Measurements from ENCODE around the gene CACNB4.
"Not testable (repeated sequence)": the region's sequence is repeated elsewhere in the genome, so short reads cannot be mapped to it uniquely, and the experiment has no call there.

Gene CACNB4

GRCh38 chr2:152034257-152034801, 64.5 kb downstream of the CACNB4 start:
- Histone ChIP-seq H3K4me3 (no peak overlapping the region), H3K27me3 (peaks cover 0 to 5% of the 10 kb centered on the region in 2 donors), H3K9me3 (no peaks in the 10 kb centered on the region), H3K4me1 (peaks cover 0 to 10% (median 3%) of the 10 kb centered on the region in 4 donors), H3K27ac (no peak overlapping the region), H3K36me3 (no peaks in the 10 kb centered on the region)
- DNase-seq, result no peak
- intact Hi-C loops (cut with DNase I; ENCODE audit: low total_unique reads), result loop anchor here (10.0 kb wide), 1 partner anchor 140 kb away; the partner anchor contains the start of gene STAM2
- no peak for TF ChIP-seq CTCF (IDR thresholded peaks at IDR 0.05)

DNA sequence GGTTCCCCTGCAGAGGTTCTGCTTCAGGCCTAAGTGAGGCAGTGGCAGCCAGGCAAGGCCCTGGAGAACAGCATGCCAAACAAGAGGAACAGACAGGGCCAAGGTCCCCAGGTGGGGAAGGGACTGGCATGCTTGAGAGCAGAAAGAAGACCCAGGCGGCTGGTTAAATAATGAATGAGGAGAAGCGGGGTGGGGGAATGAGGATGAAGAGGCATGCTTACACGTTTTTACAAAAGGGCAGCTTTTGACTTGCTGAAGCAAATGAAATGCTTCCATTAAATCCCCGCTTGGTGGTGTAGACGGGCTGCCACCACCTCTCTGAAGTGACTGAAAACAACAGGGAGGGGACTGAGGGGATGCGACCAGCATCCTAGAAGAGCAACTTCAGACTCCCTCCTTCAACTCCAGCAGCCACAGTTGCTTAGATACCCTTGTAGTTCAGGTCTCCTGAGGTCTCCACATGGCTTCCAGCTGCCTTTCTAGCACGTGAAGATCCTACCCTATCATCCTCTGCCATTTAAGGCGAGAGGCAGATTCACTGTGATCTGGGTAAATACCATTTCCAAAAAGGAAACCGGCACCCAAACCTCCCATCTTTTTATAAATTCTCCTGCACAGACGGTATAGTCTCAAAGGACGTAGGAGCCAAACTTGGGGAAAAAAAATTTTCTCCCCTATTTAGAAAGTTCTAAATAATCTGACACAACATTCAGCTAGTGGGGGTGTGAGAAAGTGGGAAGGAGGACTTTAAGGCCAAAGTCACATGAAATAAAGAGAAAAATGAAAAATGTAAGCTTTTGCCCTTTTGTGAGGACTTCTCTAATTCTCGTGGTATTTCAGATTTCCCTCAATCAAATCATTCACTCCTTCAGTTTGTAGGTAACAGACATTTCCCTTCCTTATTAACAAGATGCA, 65.6 kb downstream of the CACNB4 start:
- TF ChIP-seq CTCF (IDR thresholded peaks at IDR 0.05), result no peak
- no peak overlapping the region for H3K4me3 ChIP-seq
- peaks cover 0 to 5% of the 10 kb centered on the region in 2 donors for H3K27me3 ChIP-seq
- peaks cover 0 to 10% (median 3%) of the 10 kb centered on the region in 4 donors for H3K4me1 ChIP-seq
- no peak for DNase-seq
- no peaks in the 10 kb centered on the region for H3K9me3 ChIP-seq
- intact Hi-C loops (cut with DNase I; ENCODE audit: low total_unique reads), result loop anchor here (10.0 kb wide), 1 partner anchor 142 kb away; the partner anchor contains the start of gene STAM2
- H3K27ac ChIP-seq, result no peak overlapping the region
- no peaks in the 10 kb centered on the region for H3K36me3 ChIP-seq

DNA sequence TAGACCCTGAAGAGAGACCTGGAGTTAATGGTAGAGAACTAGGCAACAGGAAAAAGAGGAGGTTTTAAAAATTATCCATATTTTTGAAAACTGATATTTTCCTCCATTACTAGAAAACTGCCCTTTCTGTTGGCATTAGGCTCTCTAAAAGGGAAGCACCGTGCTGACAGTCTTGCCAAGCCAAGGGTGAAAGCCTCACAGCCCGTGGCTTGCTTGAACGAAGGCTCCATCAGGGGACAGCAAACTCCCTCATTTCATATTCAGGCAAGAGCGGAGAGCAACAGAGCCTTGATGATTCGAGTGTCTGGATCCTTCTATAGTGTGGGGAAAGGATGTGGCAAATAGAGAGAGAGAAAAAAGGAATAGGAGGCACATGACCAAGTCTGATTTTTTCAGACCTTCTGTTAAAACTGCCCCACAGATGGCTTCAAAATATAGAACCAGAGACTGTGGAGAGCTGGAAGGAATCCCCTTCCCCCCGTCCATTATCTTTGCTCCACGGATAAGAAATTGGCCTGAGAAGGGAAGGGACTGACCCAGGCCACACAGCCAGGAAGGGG, 67.0 kb downstream of the CACNB4 start:
- TF ChIP-seq CTCF (IDR thresholded peaks at IDR 0.05), result no peak
- Histone ChIP-seq H3K36me3 (no peaks in the 10 kb centered on the region), H3K4me3 (no peak overlapping the region), H3K4me1 (no peaks in the 10 kb centered on the region), H3K27ac (no peak overlapping the region), H3K9me3 (no peaks in the 10 kb centered on the region), H3K27me3 (peaks cover 0 to 5% of the 10 kb centered on the region in 2 donors)
- intact Hi-C loops (cut with DNase I; ENCODE audit: low total_unique reads), result loop anchor here (10.0 kb wide), 1 partner anchor 143 kb away; the partner anchor contains the start of gene STAM2
- DNase-seq, result no peak

DNA sequence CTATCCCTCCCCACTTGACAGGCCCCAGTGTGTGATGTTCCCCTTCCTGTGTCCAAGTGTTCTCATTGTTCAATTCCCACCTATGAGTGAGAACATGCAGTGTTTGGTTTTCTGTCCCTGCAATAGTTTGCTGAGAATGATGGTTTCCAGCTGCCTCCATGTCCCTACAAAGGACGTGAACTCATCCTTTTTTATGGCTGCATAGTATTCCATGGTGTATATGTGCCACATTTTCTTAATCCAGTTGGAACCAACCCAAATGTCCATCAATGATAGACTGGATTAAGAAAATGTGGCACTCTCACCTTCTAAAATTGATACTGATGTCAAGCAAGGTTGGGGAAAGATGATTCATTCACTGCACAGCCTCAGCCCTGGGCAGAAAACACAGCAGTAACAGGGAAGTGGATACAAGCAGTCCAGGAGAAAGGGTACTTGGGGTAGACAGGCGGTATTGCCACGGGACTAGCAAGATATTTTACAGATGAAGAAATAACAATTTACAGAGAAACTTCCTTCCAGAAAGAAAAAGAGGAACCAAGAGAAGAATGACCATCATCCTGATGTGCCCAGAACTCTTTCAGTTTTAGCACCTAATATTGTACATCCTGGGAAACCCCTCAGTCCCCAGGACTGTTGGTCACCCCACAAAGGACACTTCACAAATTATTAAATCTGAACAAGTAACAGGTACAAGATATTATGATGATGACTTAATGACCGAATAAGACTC, 68.1 kb downstream of the CACNB4 start:
- intact Hi-C loops (cut with DNase I; ENCODE audit: low total_unique reads), result loop anchor here (10.0 kb wide), 1 partner anchor 144 kb away; the partner anchor contains the start of gene STAM2
- not testable (repeated sequence) for H3K9me3 ChIP-seq, H3K4me3 ChIP-seq, H3K27me3 ChIP-seq, H3K4me1 ChIP-seq, H3K36me3 ChIP-seq, DNase-seq, H3K27ac ChIP-seq

- no peak for DNase-seq
- H3K4me1 ChIP-seq, result peaks cover 0 to 6% (median 0%) of the 10 kb centered on the region in 4 donors
- peaks cover 0 to 5% of the 10 kb centered on the region in 2 donors for H3K27me3 ChIP-seq
- intact Hi-C loops (cut with DNase I; ENCODE audit: low total_unique reads), result no loop called here
- no peak overlapping the region for H3K4me3 ChIP-seq
- H3K27ac ChIP-seq, result no peak overlapping the region
- no peaks in the 10 kb centered on the region for H3K9me3 ChIP-seq
- no peaks in the 10 kb centered on the region for H3K36me3 ChIP-seq
- TF ChIP-seq CTCF (IDR thresholded peaks at IDR 0.05), result no peak
Measured at GRCh38 chr2:152028182-152028862, 70.5 kb downstream of the CACNB4 start.

All from tibial artery (tissue), 4 donors.